GM10266 (cell line): ENCODE measurements around the gene STT3B.

Experiments
- DNase-seq: peaks from one replicate; pipeline ENCODE4 v3.0.0; 2012; ENCODE audit errors: extremely low spot score
- CTCF ChIP-seq: IDR thresholded peaks from 2 replicates; pipeline ENCODE4 v1.5.1; 2012; ENCODE audit warnings: mild to moderate bottlenecking, low read depth; ENCODE audit not compliant: control insufficient read depth, insufficient read depth; ENCODE audit errors: missing control alignments

The STT3B gene

DNA sequence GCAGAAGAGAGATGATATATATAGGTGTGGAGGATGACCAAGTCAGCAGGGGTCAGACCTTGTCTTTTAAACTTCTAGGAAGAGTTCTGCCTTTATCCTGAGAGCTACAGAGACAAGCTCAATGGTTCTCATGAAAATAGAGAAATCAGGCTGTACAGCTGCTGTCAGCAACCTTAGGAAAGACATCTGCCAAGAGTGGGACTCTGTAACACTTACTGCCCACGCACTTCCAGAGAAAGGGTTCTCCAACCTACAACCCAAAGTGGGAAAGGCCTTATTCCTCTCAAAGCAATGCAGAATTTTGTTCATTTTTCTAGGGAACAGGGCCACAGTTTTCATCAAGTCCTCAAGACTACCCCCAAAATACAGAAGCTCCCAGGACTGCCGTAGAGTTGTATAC lies 138.7 kb downstream of the STT3B start:
- no peak for TF ChIP-seq CTCF

GRCh38 chr3:31671976-31672375 lies 139.3 kb downstream of the STT3B start:
- TF ChIP-seq CTCF = no peak

More for the DNA sequence above, 138.7 kb downstream of the STT3B start:
- DNase-seq = no peak

DNA sequence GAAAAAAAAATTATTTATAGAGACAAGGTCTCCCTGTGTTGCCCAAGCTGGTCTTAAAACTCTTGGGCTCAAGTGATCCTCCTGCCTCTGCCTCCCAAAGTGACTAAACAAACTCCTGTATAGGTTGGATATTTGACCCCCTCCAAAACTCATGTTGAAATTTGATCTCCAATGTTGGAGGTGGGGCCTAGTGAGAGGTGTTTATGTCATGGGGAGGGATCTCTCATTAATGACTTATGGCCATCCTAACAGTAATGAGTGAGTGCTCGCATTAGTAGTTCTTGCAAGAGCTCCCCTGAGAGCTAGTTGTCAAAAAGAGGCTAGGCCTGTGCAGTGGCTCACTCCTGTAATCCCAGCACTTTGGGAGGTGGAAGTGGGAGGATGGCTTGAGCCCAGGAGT lies 141.2 kb downstream of the STT3B start:
- no peak for DNase-seq
- no peak for TF ChIP-seq CTCF

More at GRCh38 chr3:31671976-31672375, 139.3 kb downstream of the STT3B start:
- DNase-seq = no peak

GRCh38 chr3:31676556-31676955 lies 143.8 kb downstream of the STT3B start:
- DNase-seq = no peak
- TF ChIP-seq CTCF = no peak

GRCh38 chr3:31680072-31680870 lies 147.5 kb downstream of the STT3B start:
- DNase-seq = no peak
- no peak for TF ChIP-seq CTCF
